OCI-LY7 (cell line): ENCODE measurements around the gene DGKQ. TPM values are rescaled to one million over a fixed set of nuclear protein-coding genes. Genes with fewer than 3 reads are reported as not detected.

ENCODE experiments used
- BruUV-seq: library from RNA; stranded (reverse); fragments of 400-500 nt; replicated peaks from 2 replicates; lab custom pipeline; 2021; lab: Mats Ljungman, UMichigan
- CTCF ChIA-PET: fragments of 300-600 bp; sonication (Branson Sonifier 250); formaldehyde crosslinking; loops from one replicate; lab custom pipeline; 2022; ENCODE audit warnings: antibody characterized with exemption; ENCODE audit not compliant: unreplicated experiment; lab: Charles Lee
- POLR2A ChIA-PET: fragments of 300-600 bp; sonication (Branson Sonifier 250); formaldehyde crosslinking; loops from one replicate; lab custom pipeline; 2022; ENCODE audit warnings: antibody characterized with exemption; lab: Charles Lee
- DNase-seq: peaks from one replicate; pipeline ENCODE4 v3.0.0-alpha.2; 2015; ENCODE audit warnings: low spot score
- H2AFZ ChIP-seq: fragments of 200-600 bp; sonication (generic), shearing (Covaris generic); 2 replicates; pipeline ENCODE4 v1.6.1; 2014; ENCODE audit warnings: mild to moderate bottlenecking, antibody characterized with exemption, low read length, moderate library complexity
- H3K27ac ChIP-seq: fragments of 200-600 bp; sonication (generic); 2 replicates; pipeline ENCODE4 v1.5.1; 2014; ENCODE audit warnings: mixed run types, low read depth, mild to moderate bottlenecking, moderate library complexity, low read length, inconsistent platforms; ENCODE audit not compliant: poor library complexity, severe bottlenecking
- H3K36me3 ChIP-seq: fragments of 200-600 bp; sonication (generic); 2 replicates; pipeline ENCODE4 v1.6.1; 2014; ENCODE audit warnings: mild to moderate bottlenecking, antibody characterized with exemption, low read length, moderate library complexity, mixed read lengths; ENCODE audit not compliant: insufficient read depth
- H3K4me1 ChIP-seq: fragments of 200-600 bp; sonication (generic); 2 replicates; pipeline ENCODE4 v1.5.1; 2014; ENCODE audit warnings: mild to moderate bottlenecking, low read length; ENCODE audit not compliant: insufficient read depth, poor library complexity, severe bottlenecking
- H3K4me2 ChIP-seq: fragments of 200-600 bp; sonication (generic); 2 replicates; pipeline ENCODE4 v1.6.1; 2014; ENCODE audit warnings: mild to moderate bottlenecking, low read length
- H3K4me3 ChIP-seq: fragments of 200-600 bp; sonication (generic); 2 replicates; pipeline ENCODE4 v1.5.1; 2014; ENCODE audit warnings: mild to moderate bottlenecking, low read depth, low read length; ENCODE audit not compliant: poor library complexity, severe bottlenecking
- H3K79me2 ChIP-seq: fragments of 200-600 bp; sonication (generic); 2 replicates; pipeline ENCODE4 v1.6.1; 2016; ENCODE audit warnings: low read depth, mild to moderate bottlenecking, low read length, moderate library complexity, mixed read lengths; ENCODE audit not compliant: insufficient read depth
- H3K9me2 ChIP-seq: fragments of 200-600 bp; sonication (generic); 2 replicates; pipeline ENCODE4 v1.6.1; 2016; ENCODE audit warnings: mild to moderate bottlenecking, low read length, mixed read lengths; ENCODE audit not compliant: insufficient read depth
- H3K9me3 ChIP-seq: fragments of 200-600 bp; sonication (generic); 2 replicates; pipeline ENCODE4 v1.6.1; 2014; ENCODE audit warnings: mild to moderate bottlenecking, mixed run types, low read length, mixed read lengths
- H4K20me1 ChIP-seq: fragments of 200-600 bp; sonication (generic); 2 replicates; pipeline ENCODE4 v1.6.1; 2014; ENCODE audit warnings: mild to moderate bottlenecking, antibody characterized with exemption, low read length, moderate library complexity, mixed read lengths; ENCODE audit not compliant: insufficient read depth
- CTCF ChIP-seq: fragments of 200-600 bp; sonication (generic); conservative IDR thresholded peaks from 2 replicates; pipeline ENCODE4 v1.5.1; 2014; ENCODE audit warnings: mild to moderate bottlenecking, antibody characterized with exemption, low read length, moderate library complexity, mixed read lengths
- EZH2phosphoT487 ChIP-seq: fragments of 200-600 bp; sonication (generic); IDR thresholded peaks from 2 replicates; pipeline ENCODE4 v1.6.1; 2018; ENCODE audit warnings: low read depth, borderline replicate concordance, mild to moderate bottlenecking, mixed run types, antibody characterized with exemption, low read length, moderate library complexity, mixed read lengths
- intact Hi-C: fragments of 100-400 bp; cut with micrococcal nuclease; formaldehyde crosslinking; loops from one replicate; pipeline ENCODE4 v1.10.0; 2022; ENCODE audit not compliant: unreplicated experiment
- total RNA-seq, 2 experiments: library from RNA; depleted of rRNA in 1 of 2; stranded (reverse); fragments of >200 nt in 1 of 2; shearing (Covaris generic) in 1 of 2; gene quantifications; 2 replicates each; pipeline ENCODE4 v1.2.3, GENCODE V29; 2014 to 2022

DGKQ gene
- total RNA-seq, 2 experiments from 2014 or later: 11.3 to 15.2 TPM

- no peak for DNase-seq
- Histone ChIP-seq H3K4me1 (peaks cover 20% of the 10 kb centered on the region), H3K79me2 (peaks cover 32% of the 10 kb centered on the region), H3K4me3 (no peak overlapping the region), H4K20me1 (no peaks in the 10 kb centered on the region), H3K9me2 (no peaks in the 10 kb centered on the region), H3K27ac (no peak overlapping the region), H3K4me2 (no peak overlapping the region), H3K9me3 (peaks cover 10% of the 10 kb centered on the region; the same call in 1 of the 2 replicates), H3K36me3 (peaks cover 36% of the 10 kb centered on the region), H2AFZ (no peak overlapping the region)
- ChIA-PET CTCF (no interaction called here), POLR2A (interaction anchor here (0.9 kb wide), 1 partner anchor 10 kb away, joined by 3 read pairs; no protein-coding TSS in a partner anchor)
- TF ChIP-seq EZH2phosphoT487 (no peak), CTCF (no peak)
- no TSS peak for BruUV-seq
- intact Hi-C loops: no loop called here
Measured at GRCh38 chr4:912548-913279, 60.7 kb downstream of the DGKQ start.

GRCh38 chr4:911871-912490 is 61.4 kb downstream of the DGKQ start:
- ChIA-PET POLR2A (no interaction called here), CTCF (no interaction called here)
- H3K27ac ChIP-seq: no peak overlapping the region
- intact Hi-C loops: no loop called here
- H2AFZ ChIP-seq: no peak overlapping the region
- TF ChIP-seq CTCF (no peak), EZH2phosphoT487 (no peak)
- peaks cover 20% of the 10 kb centered on the region for H3K4me1 ChIP-seq
- no peaks in the 10 kb centered on the region for H3K9me2 ChIP-seq
- no peaks in the 10 kb centered on the region for H4K20me1 ChIP-seq
- BruUV-seq: no TSS peak
- no peak overlapping the region for H3K4me3 ChIP-seq
- H3K36me3 ChIP-seq: peaks cover 44% of the 10 kb centered on the region
- peaks cover 25% of the 10 kb centered on the region for H3K79me2 ChIP-seq
- H3K4me2 ChIP-seq: no peak overlapping the region
- 0 out of 2 replicates have a peak, but pooled peaks cover 5% of the 10 kb centered on the region for H3K9me3 ChIP-seq
- no peak for DNase-seq
